ENCODE results near the gene XIST.
"Not testable (repeated sequence)": the region's sequence is repeated elsewhere in the genome, so short reads cannot be mapped to it uniquely, and the experiment has no call there.

XIST gene

DNA sequence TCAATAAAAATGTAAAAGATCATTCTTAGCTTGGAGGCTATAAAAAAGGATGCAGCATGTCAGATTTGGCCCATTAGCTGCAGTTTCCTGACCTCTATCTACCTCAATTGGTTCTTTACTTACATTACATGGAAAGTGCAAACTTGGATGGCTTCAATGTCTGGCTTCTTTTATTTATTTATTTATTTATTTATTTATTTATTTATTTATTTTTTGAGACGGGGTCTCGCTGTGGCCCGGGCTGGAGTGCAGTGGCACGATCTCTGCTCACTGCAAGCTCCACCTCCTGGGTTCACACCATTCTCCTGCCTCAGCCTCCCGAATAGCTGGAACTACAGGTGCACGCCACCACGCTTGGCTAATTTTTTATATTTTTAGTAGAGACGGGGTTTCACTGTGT, 60.0 kb downstream of the XIST start:
- DNase-seq, result not testable (repeated sequence)

DNA sequence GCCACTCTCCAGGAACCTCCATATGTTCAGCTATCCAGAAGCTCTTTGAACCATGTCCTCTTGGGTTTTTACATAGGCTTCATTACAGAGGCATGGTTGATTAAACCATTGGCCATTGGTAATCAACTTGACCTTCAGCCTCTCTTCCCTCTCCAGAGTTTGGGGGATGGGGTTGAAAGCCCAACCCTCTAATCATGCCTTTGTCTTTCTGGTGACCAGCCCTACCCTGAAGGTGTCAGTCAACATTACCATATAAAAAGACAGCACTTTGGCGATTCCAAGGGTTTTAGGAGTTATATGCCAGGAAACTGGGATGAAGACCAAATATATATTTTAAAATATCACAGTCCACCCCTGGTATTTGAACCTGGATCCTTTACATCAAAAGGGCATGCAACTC, 67.0 kb downstream of the XIST start:
- DNase-seq, result no peak
